Stomach (tissue), 9 donors: ENCODE results near the gene TSFM. TPM values are rescaled to one million over a fixed set of nuclear protein-coding genes. Genes with fewer than 3 reads are reported as not detected.
A peak's percentile ranks its signal among the peaks of the same experiment; 100 is the strongest.

Experiments used
- DNase-seq, 2 donors: peaks; one replicate each; pipeline versions ENCODE4 v3.0.0 to v3.0.0-alpha.2; 2013 to 2019
- H3K27ac ChIP-seq, 5 donors: fragments of 200-600 bp in 4 of 5; sonication (generic) in 4 of 5; one replicate each; pipeline ENCODE4 v1.5.1; 2013 to 2019; ENCODE audit warnings: mild to moderate bottlenecking in 1 of 5, moderate library complexity in 1 of 5
- H3K27me3 ChIP-seq, 3 donors: fragments of 200-600 bp; sonication (generic); one replicate each; pipeline ENCODE4 v1.5.1; 2017 to 2019; ENCODE audit warnings: mixed run types in 1 of 3
- H3K36me3 ChIP-seq, 4 donors: fragments of 200-600 bp; sonication (generic); 1 replicate in 3 of 4; 2 replicates in 1 of 4; pipeline ENCODE4 v1.5.1; 2016 to 2019
- H3K4me1 ChIP-seq, 4 donors: fragments of 200-600 bp; sonication (generic); one replicate each; pipeline ENCODE4 v1.5.1; 2016 to 2019
- H3K4me3 ChIP-seq, 4 donors: fragments of 200-600 bp; sonication (generic) in 3 of 4; one replicate each; pipeline ENCODE4 v1.5.1; 2016 to 2019; ENCODE audit warnings: mild to moderate bottlenecking in 1 of 4
- H3K9me3 ChIP-seq, 4 donors: fragments of 200-600 bp; sonication (generic); one replicate each; pipeline ENCODE4 v1.5.1; 2016 to 2019
- CTCF ChIP-seq, 7 experiments: fragments of 450-650 bp in 4 of 7; fragments of 200-600 bp in 3 of 7; sonication (generic) in 3 of 7; IDR thresholded peaks; one replicate each; pipeline ENCODE4 v1.5.1; 2016 to 2019; ENCODE audit warnings: antibody characterized with exemption in 7 of 7, control low read depth in 2 of 7, mild to moderate bottlenecking in 1 of 7
- EP300 ChIP-seq: sonication (generic); formaldehyde crosslinking; IDR thresholded peaks from one replicate; pipeline ENCODE4 v1.6.1; 2017; ENCODE audit warnings: antibody characterized with exemption
- POLR2A ChIP-seq, 4 donors: fragments of 450-650 bp; IDR thresholded peaks; one replicate each; pipeline ENCODE4 v1.6.1; 2016; ENCODE audit warnings: antibody characterized with exemption in 4 of 4, control low read depth in 2 of 4, mild to moderate bottlenecking in 1 of 4, moderate library complexity in 1 of 4
- POLR2AphosphoS5 ChIP-seq, 3 donors: sonication (generic); formaldehyde crosslinking; IDR thresholded peaks; one replicate each; pipeline ENCODE4 v1.6.1; 2016; ENCODE audit warnings: antibody characterized with exemption in 3 of 3
- WGBS, 5 donors: extraction: QIAGEN DNeasy Blood & Tissue Kit in 3 of 5; methylation state at CpG; one replicate each; pipeline versions ENCODE4 v1.1.5 to v1.1.7; 2013 to 2018; 5-methylcytosine and 5-hydroxymethylcytosine counted together
- intact Hi-C: fragments of 100-400 bp; cut with DNase I; formaldehyde crosslinking; loops from one replicate; pipeline ENCODE4 v1.15.1; 2023; ENCODE audit warnings: low total_unique reads
- polyA plus RNA-seq, 3 donors: library from polyadenylated mRNA; stranded (reverse); fragments of 200-250 nt; gene quantifications; one replicate each; pipeline ENCODE4 v1.2.3, GENCODE V29; 2013
- total RNA-seq, 5 donors: library from RNA; depleted of rRNA; stranded (reverse); fragments of >200 nt; gene quantifications; one replicate each; pipeline versions ENCODE4 v1.1.0 to v1.2.3, GENCODE V29; 2014 to 2016
- donor health status: healthy with polysubstance abuse.
- donor health status: Bipolar disorder and iron deficiency.
- donor health status: healthy.

The TSFM gene
- total and polyA plus RNA-seq, 8 donors: 2.3 to 39.3 (median 13.5) TPM

GRCh38 chr12:57829025-57829777 lies 46.6 kb downstream of the TSFM start:
- WGBS, 5 donors: 56 to 70% (median 67%) methylated on average over 10 of the region's 10 CpGs
- Histone ChIP-seq H3K36me3 (peaks cover 51 to 55% (median 54%) of the 10 kb centered on the region in 4 donors), H3K9me3 (no peaks in the 10 kb centered on the region), H3K27me3 (no peaks in the 10 kb centered on the region), H3K4me1 (peaks cover 44 to 66% (median 63%) of the 10 kb centered on the region in 4 donors), H3K27ac (peak overlapping the region in 3 of 5 donors; percentile 32 to 75 (median 34)), H3K4me3 (peak overlapping the region in 1 of 4 donors; percentile 21)
- intact Hi-C loops: no loop called here
- DNase-seq: no peak
- no peak for TF ChIP-seq CTCF (IDR thresholded peaks at IDR 0.05)
- TF ChIP-seq POLR2A (IDR thresholded peaks at IDR 0.05): no peak
- no peak for TF ChIP-seq POLR2AphosphoS5 (IDR thresholded peaks at IDR 0.05)
- no peak for TF ChIP-seq EP300

DNA sequence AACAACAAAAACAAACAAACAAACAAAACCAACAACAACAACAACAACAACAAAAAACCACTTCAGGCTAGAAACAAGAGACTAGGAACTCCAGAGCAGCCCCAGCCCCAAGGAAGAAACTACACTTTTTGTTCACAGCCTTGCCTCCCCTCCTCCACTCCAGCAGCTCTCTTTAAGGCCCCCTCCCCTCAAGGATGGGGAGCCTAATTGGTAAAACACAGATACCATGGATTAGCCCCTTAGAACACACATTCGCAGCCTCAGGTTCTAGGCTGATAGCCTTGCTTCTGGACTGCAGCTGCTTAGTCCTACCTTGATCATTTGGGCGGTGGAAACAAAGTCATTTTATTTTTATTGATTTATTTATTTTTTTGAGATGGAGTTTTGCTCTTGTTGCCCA lies 47.8 kb downstream of the TSFM start:
- H3K27ac ChIP-seq: peak overlapping the region in 4 of 5 donors; percentile 65 to 100 (median 87)
- H3K4me3 ChIP-seq: no peak overlapping the region
- 80 to 96% (median 85%) methylated on average over 2 of the region's 2 CpGs for WGBS, 5 donors
- no peaks in the 10 kb centered on the region for H3K9me3 ChIP-seq
- H3K4me1 ChIP-seq: peaks cover 56 to 78% (median 75%) of the 10 kb centered on the region in 4 donors
- no peak for DNase-seq
- no peaks in the 10 kb centered on the region for H3K27me3 ChIP-seq
- intact Hi-C loops: no loop called here
- H3K36me3 ChIP-seq: peaks cover 39 to 44% (median 42%) of the 10 kb centered on the region in 4 donors
- TF ChIP-seq EP300: no peak
- no peak for TF ChIP-seq POLR2AphosphoS5 (IDR thresholded peaks at IDR 0.05)
- TF ChIP-seq POLR2A (IDR thresholded peaks at IDR 0.05): no peak
- TF ChIP-seq CTCF (IDR thresholded peaks at IDR 0.05): no peak

DNA sequence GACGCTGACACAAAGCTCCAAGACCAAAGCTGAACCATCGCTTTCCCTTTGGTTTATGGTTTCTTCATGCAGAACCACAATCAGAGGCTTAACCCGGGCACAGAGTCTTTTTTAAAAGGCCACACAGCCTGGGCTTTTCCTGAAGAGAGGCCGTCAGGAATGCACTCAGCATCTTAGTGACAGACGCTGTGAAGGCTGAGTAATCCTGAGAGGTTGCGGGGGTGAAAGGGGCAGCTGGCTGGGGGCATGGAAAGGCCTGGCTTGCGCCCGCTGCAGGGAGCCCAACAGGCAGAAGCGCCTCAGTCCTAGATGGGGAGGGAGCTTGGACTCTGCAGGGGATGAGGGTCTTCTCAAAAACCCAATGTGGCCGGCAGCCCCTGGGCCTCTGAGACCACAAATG lies 50.4 kb downstream of the TSFM start:
- Histone ChIP-seq H3K27ac (peak overlapping the region in 3 of 5 donors; percentile 75 to 100 (median 99)), H3K9me3 (no peaks in the 10 kb centered on the region), H3K36me3 (peaks cover 14 to 18% (median 16%) of the 10 kb centered on the region in 4 donors), H3K4me3 (peak overlapping the region in 2 of 4 donors; percentile 5 to 80), H3K4me1 (peaks cover 81 to 99% (median 97%) of the 10 kb centered on the region in 4 donors), H3K27me3 (no peaks in the 10 kb centered on the region)
- no peak for DNase-seq
- TF ChIP-seq POLR2A (IDR thresholded peaks at IDR 0.05) (no peak), CTCF (IDR thresholded peaks at IDR 0.05) (no peak), POLR2AphosphoS5 (IDR thresholded peaks at IDR 0.05) (no peak), EP300 (no peak)
- intact Hi-C loops: no loop called here
- 32 to 52% (median 49%) methylated on average over 10 of the region's 10 CpGs for WGBS, 5 donors

- no peak for DNase-seq
- Histone ChIP-seq H3K9me3 (no peaks in the 10 kb centered on the region), H3K4me3 (peak overlapping the region in 2 of 4 donors; percentile 5 to 80), H3K4me1 (peaks cover 88 to 100% (median 100%) of the 10 kb centered on the region in 4 donors), H3K27me3 (no peaks in the 10 kb centered on the region), H3K36me3 (peaks cover 7 to 11% (median 9%) of the 10 kb centered on the region in 4 donors), H3K27ac (peak overlapping the region in 3 of 5 donors; percentile 75 to 100 (median 99))
- TF ChIP-seq EP300 (no peak), POLR2AphosphoS5 (IDR thresholded peaks at IDR 0.05) (no peak), CTCF (IDR thresholded peaks at IDR 0.05) (no peak), POLR2A (IDR thresholded peaks at IDR 0.05) (no peak)
- intact Hi-C loops: no loop called here
- 65 to 77% (median 73%) methylated on average over 3 of the region's 3 CpGs for WGBS, 5 donors
These were observed 51.1 kb downstream of the TSFM start for GRCh38 chr12:57833672-57834071.
